K562 (cell line): ENCODE measurements around the gene DTYMK. TPM values are rescaled to one million over a fixed set of nuclear protein-coding genes. Genes with fewer than 3 reads are reported as not detected.

Source experiments
- CXXC5 ChIP-seq: fragments of 250-450 bp; sonication (Bioruptor Pico); IDR thresholded peaks from 2 replicates; pipeline ENCODE4 v1.8.0; 2022; ENCODE audit warnings: inconsistent platforms, mild to moderate bottlenecking, moderate library complexity
- EHMT2 ChIP-seq: fragments of 450-650 bp; IDR thresholded peaks from 2 replicates; pipeline ENCODE4 v1.6.1; 2018; ENCODE audit warnings: antibody characterized with exemption
- ESRRA ChIP-seq: fragments of 450-650 bp; IDR thresholded peaks from 2 replicates; pipeline ENCODE4 v1.6.1; 2014; ENCODE audit warnings: low read depth, mild to moderate bottlenecking, moderate library complexity, borderline replicate concordance
- MTA1 ChIP-seq: fragments of 450-650 bp; IDR thresholded peaks from 2 replicates; pipeline ENCODE4 v1.6.1; 2017; ENCODE audit warnings: borderline replicate concordance
- PHF20 ChIP-seq: fragments of 450-650 bp; IDR thresholded peaks from 2 replicates; pipeline ENCODE4 v1.6.1; 2018; ENCODE audit not compliant: partially characterized antibody
- RNF2 ChIP-seq: sonication (generic); IDR thresholded peaks from 2 replicates; pipeline ENCODE4 v1.6.1; 2016
- TBP ChIP-seq: optimal IDR thresholded peaks from 2 replicates; pipeline ENCODE3; 2011; ENCODE audit warnings: low read depth, low read length, improper control_type of control experiment
- TFAP4 ChIP-seq: sonication (generic); formaldehyde crosslinking; IDR thresholded peaks from 2 replicates; pipeline ENCODE4 v1.8.0; 2022; ENCODE audit warnings: missing genetic modification reagents, mild to moderate bottlenecking, moderate library complexity, borderline replicate concordance
- UBTF ChIP-seq, 2 experiments: IDR thresholded peaks; 2 replicates each; pipeline ENCODE4 v1.6.1; 2012; ENCODE audit warnings: improper control_type of control experiment in 2 of 2, low read depth in 2 of 2, low read length in 2 of 2, borderline replicate concordance in 1 of 2
- ZNF395 ChIP-seq: fragments of 200-800 bp; sonication (Bioruptor generic); IDR thresholded peaks from 2 replicates; pipeline ENCODE4 v1.6.1; 2017; ENCODE audit warnings: missing genetic modification characterization, missing compliant biosample characterization
- ZNF592 ChIP-seq: fragments of 450-650 bp; IDR thresholded peaks from 2 replicates; pipeline ENCODE4 v1.6.1; 2017; ENCODE audit warnings: antibody characterized with exemption, mild to moderate bottlenecking
- ZNF639 ChIP-seq, 2 experiments: fragments of 200-800 bp in 1 of 2; sonication (Bioruptor generic) in 1 of 2; sonication (generic) in 1 of 2; formaldehyde crosslinking in 1 of 2; IDR thresholded peaks in 1 of 2; conservative IDR thresholded peaks in 1 of 2; 2 replicates each; pipeline versions ENCODE4 v1.5.0 to v1.6.1; 2016 to 2020; ENCODE audit warnings: missing compliant biosample characterization in 1 of 2, missing genetic modification characterization in 1 of 2, missing genetic modification reagents in 1 of 2
- ZNF740 ChIP-seq, 3 experiments: fragments of 200-800 bp in 1 of 3; sonication (Bioruptor generic) in 1 of 3; sonication (generic) in 1 of 3; formaldehyde crosslinking in 1 of 3; IDR thresholded peaks; 2 replicates each; pipeline versions ENCODE4 v1.6.1 to v1.8.0; 2016 to 2022; ENCODE audit warnings: mild to moderate bottlenecking in 2 of 3, missing compliant biosample characterization in 2 of 3, missing genetic modification characterization in 2 of 3, missing genetic modification reagents in 1 of 3
- polyA plus RNA-seq, 8 experiments: library from polyadenylated mRNA; depleted of rRNA in 4 of 8; stranded (reverse) in 5 of 8; unstranded in 3 of 8; fragments of >200 nt; fragmentation: Nextera tagmentation in 2 of 8; fragmentation: Illumina TruSeq in 1 of 8; extraction: Ambion mirVana in 2 of 8; extraction: Trizol in 1 of 8; gene quantifications; 2 replicates each; pipeline versions ENCODE4 v1.2.1 to v1.2.3, GENCODE V29; 2011 to 2014; ENCODE audit warnings: inconsistent platforms in 1 of 8, missing spikeins in 1 of 8
- total RNA-seq, 7 experiments: library from RNA; depleted of rRNA in 6 of 7; stranded (reverse); fragments of >200 nt in 6 of 7; fragmentation: Illumina TruSeq in 2 of 7; extraction: Trizol in 2 of 7; gene quantifications; 2 replicates each; pipeline versions ENCODE4 v1.2.1 to v1.2.3, GENCODE V29; 2011 to 2021; ENCODE audit warnings: low replicate concordance in 1 of 7

DTYMK gene
- total and polyA plus RNA-seq, 9 of the 15 experiments (the other 6 are each of a cell fraction or from before 2014, with no cell fraction given) = 8.2 to 85.0 (median 47.9) TPM

GRCh38 chr2:241686650-241687425, at the start of gene DTYMK (continued):
- TF ChIP-seq ZNF740 (CRISPR knock-in tag; IDR thresholded peaks at IDR 0.05) (0 out of 2 replicates have a peak, but pooled peaks have one; percentile 44), ZNF740 (tag; IDR thresholded peaks at IDR 0.05) (no peak), TFAP4 (CRISPR knock-in tag) (peak; percentile 38), EHMT2 (no peak), TBP (peak; percentile 65), ESRRA (no peak; the same call in 1 of the 2 replicates), ZNF395 (0 out of 2 replicates have a peak, but pooled peaks have one; percentile 53), MTA1 (peak; percentile 92), CXXC5 (peak; percentile 84), PHF20 (peak; percentile 62), ZNF592 (peak; percentile 33; the same call in 1 of the 2 replicates), UBTF (IDR thresholded peaks at IDR 0.05; ENCODE audit: borderline replicate concordance in 1 of 2, low read depth in 2 of 2, low read length in 2 of 2) (peak; percentile 35 to 74; a peak in 1 of 4 replicates), RNF2 (0 out of 2 replicates have a peak, but pooled peaks have one; percentile 28), ZNF639 (CRISPR knock-in tag; conservative IDR thresholded peaks at IDR 0.05 in 1 of 2, IDR thresholded peaks at IDR 0.05 in 1 of 2) (peak in 1 of 2 experiments; percentile 84; a peak in 2 of 4 replicates)
